Activated naive CD8-positive, alpha-beta T cell (primary cell): ENCODE results near the gene WT1.

ENCODE experiments used
- H3K27ac Mint-ChIP-seq: one replicate; pipeline ENCODE4 v1.8.0; 2021; ENCODE audit warnings: mixed read lengths
- H3K27me3 Mint-ChIP-seq: one replicate; pipeline ENCODE4 v1.8.0; 2021; ENCODE audit warnings: mixed read lengths
- H3K36me3 Mint-ChIP-seq: one replicate; pipeline ENCODE4 v1.8.0; 2021; ENCODE audit warnings: mixed read lengths
- H3K4me1 Mint-ChIP-seq: one replicate; pipeline ENCODE4 v1.8.0; 2021; ENCODE audit warnings: low read depth, mixed read lengths
- H3K4me3 Mint-ChIP-seq: one replicate; pipeline ENCODE4 v1.8.0; 2021; ENCODE audit warnings: mild to moderate bottlenecking, mixed read lengths
- H3K9me3 Mint-ChIP-seq: one replicate; pipeline ENCODE4 v1.8.0; 2021; ENCODE audit warnings: low read depth, mixed read lengths

Gene WT1

GRCh38 chr11:32420937-32421901 is 14.1 kb downstream of the WT1 start:
- no peak overlapping the region for H3K4me3 Mint-ChIP-seq
- H3K9me3 Mint-ChIP-seq: no peaks in the 10 kb centered on the region
- peaks cover 14% of the 10 kb centered on the region for H3K4me1 Mint-ChIP-seq
- H3K27me3 Mint-ChIP-seq: peaks cover 12% of the 10 kb centered on the region
- H3K27ac Mint-ChIP-seq: no peak overlapping the region
- H3K36me3 Mint-ChIP-seq: no peaks in the 10 kb centered on the region

GRCh38 chr11:32420139-32420538 is 15.2 kb downstream of the WT1 start:
- Mint-ChIP-seq H3K27ac (no peak overlapping the region), H3K4me1 (peaks cover 13% of the 10 kb centered on the region), H3K36me3 (no peaks in the 10 kb centered on the region), H3K27me3 (peaks cover 5% of the 10 kb centered on the region), H3K4me3 (no peak overlapping the region), H3K9me3 (no peaks in the 10 kb centered on the region)

- Mint-ChIP-seq H3K4me3 (no peak overlapping the region), H3K9me3 (no peaks in the 10 kb centered on the region), H3K36me3 (no peaks in the 10 kb centered on the region), H3K27me3 (peaks cover 4% of the 10 kb centered on the region), H3K4me1 (peaks cover 13% of the 10 kb centered on the region), H3K27ac (no peak overlapping the region)
These were observed 16.5 kb downstream of the WT1 start for GRCh38 chr11:32418836-32419235.

GRCh38 chr11:32417806-32418205 is 17.5 kb downstream of the WT1 start:
- H3K27me3 Mint-ChIP-seq: peaks cover 6% of the 10 kb centered on the region

DNA sequence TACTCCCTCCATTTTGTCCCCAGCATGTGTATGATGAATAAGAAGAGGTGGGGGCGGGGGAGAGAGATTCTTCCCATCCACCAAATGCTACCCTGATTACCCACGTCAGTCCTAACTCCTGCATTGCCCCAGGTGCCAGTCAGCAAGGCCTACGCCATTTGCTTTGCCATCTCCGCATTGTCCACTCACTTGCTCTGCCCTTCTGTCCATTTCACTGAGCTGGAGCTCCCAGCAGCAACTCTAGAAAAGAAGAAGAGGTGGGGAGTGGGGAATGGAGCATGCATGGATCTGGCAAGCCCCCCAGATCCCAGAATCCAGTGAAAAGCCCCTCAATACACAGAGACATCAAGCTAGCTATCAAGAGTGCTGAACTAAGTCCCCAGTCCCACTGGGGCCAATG is 19.0 kb downstream of the WT1 start:
- no peaks in the 10 kb centered on the region for H3K9me3 Mint-ChIP-seq
- peaks cover 6% of the 10 kb centered on the region for H3K27me3 Mint-ChIP-seq
- H3K4me3 Mint-ChIP-seq: no peak overlapping the region
- H3K27ac Mint-ChIP-seq: no peak overlapping the region
- peaks cover 8% of the 10 kb centered on the region for H3K4me1 Mint-ChIP-seq
- no peaks in the 10 kb centered on the region for H3K36me3 Mint-ChIP-seq

More at GRCh38 chr11:32417806-32418205, 17.5 kb downstream of the WT1 start:
- Mint-ChIP-seq H3K36me3 (no peaks in the 10 kb centered on the region), H3K27ac (no peak overlapping the region), H3K4me3 (no peak overlapping the region), H3K9me3 (no peaks in the 10 kb centered on the region), H3K4me1 (peaks cover 13% of the 10 kb centered on the region)

DNA sequence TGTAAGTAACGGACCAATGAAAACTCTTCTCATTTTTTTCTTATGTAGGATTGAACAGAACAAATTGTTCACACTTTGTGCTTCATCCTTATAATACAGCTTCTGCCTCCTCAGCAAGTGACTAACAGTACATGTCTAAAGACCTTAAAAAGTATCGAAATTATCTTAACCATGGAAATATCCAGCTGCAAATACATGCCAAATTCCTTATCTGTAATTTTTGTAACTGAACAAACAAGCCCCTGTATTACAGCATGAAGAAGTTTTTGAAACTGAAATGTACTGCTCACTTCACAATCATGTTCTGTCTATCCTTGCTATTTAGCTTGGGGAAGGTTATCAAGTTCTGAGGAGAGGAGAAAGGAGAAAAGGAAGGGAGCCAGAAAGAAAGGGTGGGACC is 20.4 kb downstream of the WT1 start:
- Mint-ChIP-seq H3K4me3 (no peak overlapping the region), H3K9me3 (no peaks in the 10 kb centered on the region), H3K36me3 (no peaks in the 10 kb centered on the region), H3K4me1 (no peaks in the 10 kb centered on the region), H3K27ac (no peak overlapping the region), H3K27me3 (peaks cover 6% of the 10 kb centered on the region)

- peaks cover 10% of the 10 kb centered on the region for H3K27me3 Mint-ChIP-seq
These were observed 23.3 kb downstream of the WT1 start for GRCh38 chr11:32411942-32412615.

GRCh38 chr11:32405592-32405991 is 29.7 kb downstream of the WT1 start:
- Mint-ChIP-seq H3K27me3 (peaks cover 13% of the 10 kb centered on the region), H3K9me3 (peaks cover 4% of the 10 kb centered on the region), H3K27ac (no peak overlapping the region)

More at GRCh38 chr11:32411942-32412615, 23.3 kb downstream of the WT1 start:
- H3K27ac Mint-ChIP-seq: no peak overlapping the region
- no peaks in the 10 kb centered on the region for H3K4me1 Mint-ChIP-seq
- no peaks in the 10 kb centered on the region for H3K9me3 Mint-ChIP-seq
- H3K4me3 Mint-ChIP-seq: no peak overlapping the region
- no peaks in the 10 kb centered on the region for H3K36me3 Mint-ChIP-seq

GRCh38 chr11:32402836-32403235 is 32.5 kb downstream of the WT1 start:
- no peak overlapping the region for H3K27ac Mint-ChIP-seq
- H3K27me3 Mint-ChIP-seq: peaks cover 16% of the 10 kb centered on the region
- H3K36me3 Mint-ChIP-seq: no peaks in the 10 kb centered on the region
- H3K4me3 Mint-ChIP-seq: no peak overlapping the region
- H3K9me3 Mint-ChIP-seq: peaks cover 4% of the 10 kb centered on the region
- no peaks in the 10 kb centered on the region for H3K4me1 Mint-ChIP-seq

More at GRCh38 chr11:32405592-32405991, 29.7 kb downstream of the WT1 start:
- Mint-ChIP-seq H3K4me1 (no peaks in the 10 kb centered on the region), H3K36me3 (no peaks in the 10 kb centered on the region), H3K4me3 (no peak overlapping the region)

- H3K4me1 Mint-ChIP-seq: no peaks in the 10 kb centered on the region
- no peak overlapping the region for H3K4me3 Mint-ChIP-seq
- H3K9me3 Mint-ChIP-seq: peaks cover 4% of the 10 kb centered on the region
- no peaks in the 10 kb centered on the region for H3K36me3 Mint-ChIP-seq
- no peak overlapping the region for H3K27ac Mint-ChIP-seq
- peaks cover 12% of the 10 kb centered on the region for H3K27me3 Mint-ChIP-seq
These were observed 34.5 kb downstream of the WT1 start for GRCh38 chr11:32400670-32401369.

- Mint-ChIP-seq H3K27me3 (peaks cover 11% of the 10 kb centered on the region), H3K27ac (no peak overlapping the region), H3K36me3 (no peaks in the 10 kb centered on the region), H3K4me3 (no peak overlapping the region), H3K9me3 (peaks cover 4% of the 10 kb centered on the region), H3K4me1 (no peaks in the 10 kb centered on the region)
These were observed 35.1 kb downstream of the WT1 start for GRCh38 chr11:32400196-32400595.

DNA sequence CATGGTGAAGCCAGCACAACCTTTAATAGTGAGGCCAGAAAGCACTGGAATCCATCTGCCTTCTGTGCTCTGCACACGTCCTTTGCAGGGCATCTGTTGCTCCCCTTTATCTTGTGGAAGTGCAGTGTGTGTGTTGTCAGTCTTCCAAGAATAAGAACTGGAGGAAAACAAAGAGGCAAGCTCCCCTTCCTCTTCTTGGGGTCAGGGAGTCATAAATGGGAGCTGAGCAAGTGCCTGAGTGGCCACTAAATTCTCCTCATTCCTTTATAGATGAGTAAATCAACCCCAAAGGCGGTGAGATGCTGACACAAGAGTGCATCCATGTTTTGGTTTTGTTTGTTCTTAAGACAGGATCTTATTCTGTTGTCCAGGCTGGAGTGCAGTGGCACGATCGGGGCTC is 38.3 kb downstream of the WT1 start:
- Mint-ChIP-seq H3K36me3 (no peaks in the 10 kb centered on the region), H3K27me3 (peaks cover 6% of the 10 kb centered on the region), H3K9me3 (peaks cover 4% of the 10 kb centered on the region), H3K4me3 (no peak overlapping the region), H3K27ac (no peak overlapping the region), H3K4me1 (no peaks in the 10 kb centered on the region)

GRCh38 chr11:32396331-32396730 is 39.0 kb downstream of the WT1 start:
- peaks cover 4% of the 10 kb centered on the region for H3K9me3 Mint-ChIP-seq
- H3K27ac Mint-ChIP-seq: no peak overlapping the region
- H3K27me3 Mint-ChIP-seq: peaks cover 6% of the 10 kb centered on the region
- no peak overlapping the region for H3K4me3 Mint-ChIP-seq
- H3K4me1 Mint-ChIP-seq: no peaks in the 10 kb centered on the region
- H3K36me3 Mint-ChIP-seq: no peaks in the 10 kb centered on the region

GRCh38 chr11:32395127-32395526 is 40.2 kb downstream of the WT1 start:
- Mint-ChIP-seq H3K36me3 (no peaks in the 10 kb centered on the region), H3K4me3 (no peak overlapping the region), H3K27me3 (peaks cover 1% of the 10 kb centered on the region), H3K4me1 (no peaks in the 10 kb centered on the region), H3K9me3 (no peaks in the 10 kb centered on the region), H3K27ac (no peak overlapping the region)

GRCh38 chr11:32392840-32393239 is 42.5 kb downstream of the WT1 start:
- Mint-ChIP-seq H3K9me3 (no peaks in the 10 kb centered on the region), H3K36me3 (no peaks in the 10 kb centered on the region), H3K4me3 (no peak overlapping the region), H3K27ac (no peak overlapping the region), H3K4me1 (no peaks in the 10 kb centered on the region), H3K27me3 (no peaks in the 10 kb centered on the region)
